ENCODE results near the gene WDR31.

The WDR31 gene

DNA sequence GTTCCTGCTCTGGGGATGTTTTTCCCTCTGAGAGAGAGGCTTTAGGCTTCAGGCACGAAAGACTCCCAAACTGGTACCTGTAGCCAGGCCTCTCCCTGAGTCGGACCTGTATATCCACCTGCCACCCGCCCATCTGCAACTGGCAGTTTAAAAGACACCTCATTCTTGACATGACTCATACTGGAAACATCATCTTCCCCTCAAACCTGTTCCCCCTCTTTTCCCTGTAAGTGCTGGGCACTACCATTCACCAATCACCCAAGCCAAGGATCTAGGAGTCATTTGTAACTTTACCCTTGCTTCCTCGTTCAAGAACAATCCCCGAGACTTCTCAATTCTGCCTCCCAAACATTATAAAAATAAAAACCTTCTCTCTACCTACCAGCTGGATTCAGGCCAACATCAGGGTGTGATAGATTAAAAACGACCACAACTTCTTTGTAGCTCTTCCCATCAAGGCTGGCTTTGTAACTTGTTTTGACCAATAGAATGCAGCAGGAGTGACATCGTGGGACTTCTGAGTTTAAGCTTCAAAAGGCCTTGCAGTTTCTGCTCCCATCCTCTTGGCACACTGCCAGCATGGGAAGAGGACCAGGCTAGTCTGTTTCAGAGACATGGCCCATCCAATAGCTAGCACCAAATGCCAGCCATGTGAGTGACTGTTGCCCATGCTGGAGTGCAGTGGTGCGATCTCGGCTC, 1.8 kb upstream of the WDR31 start:
- no peak for DNase-seq (ENCODE audit: low read depth, low spot score)

DNA sequence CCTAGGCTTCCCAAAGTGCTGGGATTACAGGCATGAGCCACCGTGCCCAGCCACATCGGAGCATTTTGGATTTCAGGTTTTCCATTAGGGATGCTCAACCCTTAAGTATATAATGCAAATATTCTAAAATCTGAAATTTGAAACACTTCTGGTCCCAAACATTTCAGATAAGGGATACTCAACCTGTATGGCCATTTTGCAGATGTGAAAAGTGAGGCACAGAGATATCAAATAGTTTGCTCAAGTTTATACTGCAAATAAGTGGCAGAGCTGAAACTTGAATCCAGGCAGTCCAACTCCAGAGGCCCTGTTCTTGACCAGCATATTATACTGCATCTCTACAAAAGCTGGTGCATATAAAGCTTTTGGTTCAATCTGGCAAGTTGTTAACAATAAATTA, 2.4 kb downstream of the WDR31 start:
- no peak for DNase-seq (ENCODE audit: low read depth, low spot score)

DNA sequence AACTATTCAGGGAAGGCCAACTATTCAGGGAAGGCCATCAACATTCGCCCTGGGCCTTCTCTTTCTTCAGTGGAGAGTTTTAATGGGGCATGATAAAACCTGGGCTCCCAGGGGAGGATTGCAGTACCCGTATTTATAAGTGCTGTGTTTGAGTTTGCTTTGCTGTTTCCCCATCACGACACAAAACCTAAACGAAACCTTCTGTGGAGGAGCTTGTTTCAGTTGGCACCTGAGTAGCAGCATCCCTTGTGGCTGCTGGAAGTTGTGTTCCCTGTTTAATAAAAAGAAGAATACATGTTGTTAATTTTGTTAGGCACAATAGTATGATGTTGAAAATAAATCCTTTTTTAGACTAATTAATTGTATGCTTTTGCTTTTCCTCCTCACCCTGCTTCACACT, 8.3 kb downstream of the WDR31 start:
- DNase-seq (ENCODE audit: low read depth, low spot score): no peak

DNA sequence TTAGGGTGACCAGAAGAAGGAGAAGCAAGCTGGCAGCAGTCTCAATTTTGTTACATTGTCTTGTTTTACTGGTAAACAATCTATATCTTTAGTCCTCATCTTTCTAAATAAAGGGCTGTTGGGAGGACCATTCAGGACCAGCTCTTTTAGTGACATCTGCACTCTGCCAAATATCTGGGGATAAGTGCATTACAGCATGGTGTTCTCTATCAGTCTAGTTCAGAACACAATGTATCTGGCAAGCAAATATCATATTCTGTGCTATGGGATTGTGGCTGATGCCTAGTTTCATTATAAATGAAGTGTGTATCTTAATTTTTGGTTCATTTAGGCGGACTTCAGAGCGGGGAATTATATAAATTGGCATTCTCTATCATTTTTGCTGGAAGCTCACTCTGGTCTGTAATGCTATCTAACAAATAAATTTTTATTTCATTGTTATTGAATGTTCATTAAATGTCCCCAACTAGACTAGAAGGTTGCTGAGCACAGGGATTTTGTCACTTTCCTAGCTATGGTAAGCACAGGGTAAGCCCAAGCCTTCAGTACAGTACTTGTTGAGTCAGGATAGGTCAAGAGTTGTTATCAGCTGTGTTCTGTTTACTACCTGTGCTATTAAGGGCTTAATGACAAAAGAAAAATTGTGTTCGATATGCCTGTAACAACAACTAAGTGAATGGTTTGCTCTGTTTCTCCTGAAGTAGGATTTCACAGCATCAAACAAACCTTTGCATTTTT, 11.9 kb downstream of the WDR31 start:
- DNase-seq (ENCODE audit: low read depth, low spot score): no peak

DNA sequence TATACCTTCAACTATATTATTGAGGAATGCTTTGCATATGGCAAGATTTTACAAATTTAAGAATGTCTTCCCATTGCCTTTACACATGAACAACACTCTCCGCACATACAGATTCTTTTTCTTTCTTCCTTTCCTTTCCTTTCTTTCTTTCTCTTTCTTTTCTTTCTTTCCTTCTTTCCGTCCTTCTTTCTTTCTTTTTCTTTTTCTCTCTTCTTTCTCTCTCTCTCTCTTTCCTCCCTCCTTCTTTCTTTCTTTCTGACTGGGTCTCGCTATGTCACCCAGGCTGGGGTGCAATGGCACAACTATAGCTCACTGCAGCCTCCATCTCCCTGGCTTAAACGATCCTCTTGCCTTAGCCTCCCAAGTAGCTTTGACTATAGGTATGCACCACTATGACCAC, 13.8 kb downstream of the WDR31 start:
- DNase-seq (ENCODE audit: low read depth, low spot score): no peak

- no peak for DNase-seq (ENCODE audit: low read depth, low spot score)
Observed at GRCh38 chr9:113322671-113323070, 17.4 kb downstream of the WDR31 start.

DNA sequence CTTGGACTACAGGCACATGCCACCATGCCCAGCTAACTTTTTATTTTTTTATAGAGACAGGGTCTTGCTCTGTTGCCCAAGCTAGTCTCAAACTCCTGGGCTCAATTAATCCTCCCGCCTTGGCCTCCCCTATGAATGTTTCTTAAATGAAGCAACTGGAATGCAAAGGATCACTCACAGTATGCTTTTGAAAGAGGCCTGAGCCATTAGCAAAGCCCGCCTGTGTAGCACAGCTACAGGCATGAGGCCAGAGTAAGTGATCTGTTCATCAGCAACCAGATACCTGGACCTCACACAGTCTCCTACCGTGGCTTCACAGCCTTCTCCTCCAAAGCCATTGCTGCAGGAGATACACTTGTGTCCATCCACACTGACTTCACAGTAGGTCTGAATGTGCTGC, 20.0 kb downstream of the WDR31 start:
- no peak for DNase-seq (ENCODE audit: low read depth, low spot score)

DNA sequence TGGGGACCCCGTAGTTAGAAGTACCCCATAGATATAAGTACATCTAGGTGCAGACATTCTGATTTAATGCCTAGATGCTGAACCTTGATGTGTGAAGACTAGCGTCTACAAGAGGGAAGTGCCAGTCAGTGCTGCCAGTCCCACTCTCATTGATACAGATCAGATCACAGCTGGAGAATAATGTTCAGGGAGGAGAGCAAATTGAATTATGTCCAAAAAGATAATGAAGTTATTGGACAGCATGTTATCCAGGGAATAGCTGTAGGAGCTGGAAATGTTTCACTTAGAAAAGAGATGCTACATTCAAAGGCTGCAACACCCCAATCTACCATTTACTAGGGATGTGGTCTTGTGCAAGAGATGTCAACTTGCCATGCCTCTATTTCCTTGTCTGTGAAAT, 21.0 kb downstream of the WDR31 start:
- DNase-seq (ENCODE audit: low read depth, low spot score): no peak

GRCh38 chr9:113317777-113318176, 22.3 kb downstream of the WDR31 start:
- DNase-seq (ENCODE audit: low read depth, low spot score): no peak

GRCh38 chr9:113316030-113316429, 24.0 kb downstream of the WDR31 start:
- no peak for DNase-seq (ENCODE audit: low read depth, low spot score)

- DNase-seq (ENCODE audit: low read depth, low spot score): no peak
Observed at GRCh38 chr9:113315231-113315630, 24.8 kb downstream of the WDR31 start.

GRCh38 chr9:113313261-113313660, 26.8 kb downstream of the WDR31 start:
- DNase-seq (ENCODE audit: low read depth, low spot score): no peak

DNA sequence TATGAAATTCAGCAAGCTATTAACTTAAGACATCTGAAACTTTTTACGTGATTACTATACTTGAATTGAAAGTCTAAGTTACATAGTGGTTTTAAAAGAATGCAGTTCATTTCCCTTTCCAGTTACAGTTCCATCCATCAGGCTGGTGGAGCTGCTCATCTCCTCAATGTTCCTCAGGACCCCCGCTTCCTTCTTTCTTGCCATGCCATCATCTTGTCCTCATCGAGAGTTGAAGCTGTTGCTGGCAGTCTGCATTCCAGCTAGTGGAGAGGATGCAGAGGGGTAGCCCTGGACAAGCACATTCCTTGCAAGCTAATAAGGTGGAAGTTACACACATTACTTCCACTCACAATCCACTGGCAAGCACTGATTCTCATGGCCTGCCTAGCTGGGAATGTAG, 28.1 kb downstream of the WDR31 start:
- DNase-seq (ENCODE audit: low read depth, low spot score): no peak

- DNase-seq (ENCODE audit: low read depth, low spot score): no peak
Observed at GRCh38 chr9:113310538-113310937, 29.5 kb downstream of the WDR31 start.

- DNase-seq (ENCODE audit: low read depth, low spot score): no peak
Observed at GRCh38 chr9:113309204-113309813, 30.8 kb downstream of the WDR31 start.

- no peak for DNase-seq (ENCODE audit: low read depth, low spot score)
Observed at GRCh38 chr9:113307396-113307975, 32.6 kb downstream of the WDR31 start.

DNA sequence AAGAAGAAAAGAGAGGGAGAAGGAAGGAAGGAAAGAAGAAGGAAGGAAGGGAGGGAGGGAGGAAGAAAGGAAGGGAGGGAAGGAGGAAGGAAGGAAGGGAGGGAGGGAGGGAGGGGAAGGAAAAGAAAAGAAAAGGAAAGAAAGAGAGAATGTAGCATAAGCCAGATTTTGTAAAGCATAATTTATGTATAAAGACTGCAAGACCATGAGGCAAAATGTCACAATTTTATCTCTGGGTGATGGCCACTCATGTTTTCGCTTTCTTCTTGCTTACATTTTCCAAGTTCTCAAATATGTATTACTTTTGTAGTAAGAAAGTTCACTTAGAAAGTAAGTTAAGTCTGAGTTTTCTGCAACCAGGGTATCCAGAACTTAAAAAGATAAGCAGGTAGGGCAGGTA, 33.5 kb downstream of the WDR31 start:
- no peak for DNase-seq (ENCODE audit: low read depth, low spot score)

- DNase-seq (ENCODE audit: low read depth, low spot score): no peak
Observed at GRCh38 chr9:113302792-113303418, 37.2 kb downstream of the WDR31 start, which contains the start of gene RNF183. Gene RNF183 (minus strand): TSS chr9:113303376. CDS start chr9:113298184, 5,192 bp downstream.

DNA sequence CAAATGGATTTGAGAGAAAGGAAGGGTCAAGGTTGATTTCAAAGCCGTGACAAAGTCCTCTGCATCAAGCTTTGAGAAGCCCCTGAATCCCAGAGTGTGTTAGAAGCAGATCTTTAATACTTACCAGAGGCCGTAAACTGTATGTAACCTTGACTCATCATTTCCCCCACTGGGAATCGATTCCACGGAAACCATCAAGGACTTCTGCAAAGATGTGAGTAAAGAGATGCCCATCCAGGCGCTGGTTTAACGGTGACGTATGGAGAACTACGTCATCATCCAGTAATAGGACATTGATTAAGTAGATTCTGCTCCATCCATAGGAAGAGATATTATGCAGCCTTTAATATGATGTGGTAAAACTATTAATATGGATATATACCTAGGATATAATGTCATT, 38.5 kb downstream of the WDR31 start:
- DNase-seq (ENCODE audit: low read depth, low spot score): no peak

- DNase-seq (ENCODE audit: low read depth, low spot score): no peak
Observed at GRCh38 chr9:113299800-113300292, 40.2 kb downstream of the WDR31 start.

GRCh38 chr9:113298924-113299770, 40.9 kb downstream of the WDR31 start:
- no peak for DNase-seq (ENCODE audit: low read depth, low spot score)

All from activated CD4-positive, CD25-positive, alpha-beta regulatory T cell treated with anti-CD3 and anti-CD28 coated beads, Interleukin-2, amount 50 U/mL, for 16 hours (primary cell).